GM19328 (cell line): ENCODE measurements around the gene ZCCHC24.
"Not testable (repeated sequence)": the region's sequence is repeated elsewhere in the genome, so short reads cannot be mapped to it uniquely, and the experiment has no call there.

ENCODE experiments used
- ATAC-seq: cut with Tn5 transposase; IDR thresholded peaks from one replicate; pipeline ENCODE4 v1.9.1; 2021; ENCODE audit warnings: mild to moderate bottlenecking, moderate library complexity; ENCODE audit not compliant: unreplicated experiment

The ZCCHC24 gene

GRCh38 chr10:79350407-79351154 is 94.8 kb downstream of the ZCCHC24 start:
- no peak for ATAC-seq

GRCh38 chr10:79349766-79350406 is 95.5 kb downstream of the ZCCHC24 start:
- ATAC-seq = no peak

- no peak for ATAC-seq
These were observed 96.3 kb downstream of the ZCCHC24 start for GRCh38 chr10:79349072-79349491.

- no peak for ATAC-seq
These were observed 96.8 kb downstream of the ZCCHC24 start for GRCh38 chr10:79348640-79348988.

GRCh38 chr10:79347894-79348639 is 97.4 kb downstream of the ZCCHC24 start:
- peak; percentile 73 for ATAC-seq

GRCh38 chr10:79347226-79347893 is 98.1 kb downstream of the ZCCHC24 start, which contains the start of gene PPIF:
TSS of gene PPIF (plus strand) at chr10:79347469. CDS start at chr10:79347549, 80 bp downstream.
- peak; percentile 75 for ATAC-seq

GRCh38 chr10:79346388-79347225 is 98.8 kb downstream of the ZCCHC24 start:
- ATAC-seq = no peak

GRCh38 chr10:79346012-79346340 is 99.4 kb downstream of the ZCCHC24 start:
- no peak for ATAC-seq

GRCh38 chr10:79345241-79346011 is 100.0 kb downstream of the ZCCHC24 start:
- ATAC-seq = no peak

- ATAC-seq = no peak
These were observed 100.8 kb downstream of the ZCCHC24 start for GRCh38 chr10:79344502-79345195.

GRCh38 chr10:79342811-79343561 is 102.4 kb downstream of the ZCCHC24 start:
- ATAC-seq = no peak

GRCh38 chr10:79342295-79342761 is 103.1 kb downstream of the ZCCHC24 start:
- no peak for ATAC-seq

- no peak for ATAC-seq
These were observed 104.7 kb downstream of the ZCCHC24 start for GRCh38 chr10:79340646-79341244.

- no peak for ATAC-seq
These were observed 106.2 kb downstream of the ZCCHC24 start for GRCh38 chr10:79339266-79339665.

- not testable (repeated sequence) for ATAC-seq
These were observed 107.5 kb downstream of the ZCCHC24 start for GRCh38 chr10:79337783-79338469.

- no peak for ATAC-seq
These were observed 108.7 kb downstream of the ZCCHC24 start for GRCh38 chr10:79336739-79337138.

- no peak for ATAC-seq
These were observed 109.1 kb downstream of the ZCCHC24 start for GRCh38 chr10:79336276-79336675.
